ENCODE data around the gene DUSP6.
"Not testable (repeated sequence)": the region's sequence is repeated elsewhere in the genome, so short reads cannot be mapped to it uniquely, and the experiment has no call there.

Gene DUSP6

GRCh38 chr12:89350630-89351488, 1.4 kb downstream of the DUSP6 start:
- no peak for DNase-seq

- no peak for DNase-seq
These were observed 2.1 kb downstream of the DUSP6 start for GRCh38 chr12:89350260-89350629.

GRCh38 chr12:89349814-89350213, 2.5 kb downstream of the DUSP6 start:
- DNase-seq = no peak

GRCh38 chr12:89348894-89349699, 3.2 kb downstream of the DUSP6 start:
- DNase-seq = no peak

GRCh38 chr12:89347325-89347829, 4.9 kb downstream of the DUSP6 start:
- no peak for DNase-seq

GRCh38 chr12:89346741-89347324, 5.5 kb downstream of the DUSP6 start:
- DNase-seq = peak; percentile 90

- peak; percentile 93 for DNase-seq
These were observed 6.2 kb downstream of the DUSP6 start for GRCh38 chr12:89345830-89346740.

- no peak for DNase-seq
These were observed 6.9 kb downstream of the DUSP6 start for GRCh38 chr12:89345376-89345775.

GRCh38 chr12:89344862-89345202, 7.5 kb downstream of the DUSP6 start:
- no peak for DNase-seq

GRCh38 chr12:89344043-89344861, 8.0 kb downstream of the DUSP6 start:
- no peak for DNase-seq

GRCh38 chr12:89343127-89343526, 9.2 kb downstream of the DUSP6 start:
- no peak for DNase-seq

GRCh38 chr12:89340861-89341260, 11.4 kb downstream of the DUSP6 start:
- no peak for DNase-seq

- no peak for DNase-seq
These were observed 12.8 kb downstream of the DUSP6 start for GRCh38 chr12:89339526-89339925.

- not testable (repeated sequence) for DNase-seq
These were observed 15.2 kb downstream of the DUSP6 start for GRCh38 chr12:89337136-89337535.

GRCh38 chr12:89335452-89336244, 16.7 kb downstream of the DUSP6 start:
- DNase-seq = no peak

GRCh38 chr12:89334548-89335169, 17.6 kb downstream of the DUSP6 start:
- no peak for DNase-seq

- DNase-seq = no peak
These were observed 18.6 kb downstream of the DUSP6 start for GRCh38 chr12:89333564-89334252.

- no peak for DNase-seq
These were observed 23.9 kb downstream of the DUSP6 start for GRCh38 chr12:89328151-89329030.

All from NCI-H1092 treated with DMSO at 0.1 percent for 48 hours (cell line).